GM19463 (cell line): ENCODE data around the gene SIGLECL1.
"Not testable (repeated sequence)": the region's sequence is repeated elsewhere in the genome, so short reads cannot be mapped to it uniquely, and the experiment has no call there.

Experiments used
- ATAC-seq: cut with Tn5 transposase; IDR thresholded peaks from one replicate; pipeline ENCODE4 v1.9.1; 2021; ENCODE audit warnings: mild to moderate bottlenecking, moderate library complexity; ENCODE audit not compliant: unreplicated experiment

The SIGLECL1 gene

DNA sequence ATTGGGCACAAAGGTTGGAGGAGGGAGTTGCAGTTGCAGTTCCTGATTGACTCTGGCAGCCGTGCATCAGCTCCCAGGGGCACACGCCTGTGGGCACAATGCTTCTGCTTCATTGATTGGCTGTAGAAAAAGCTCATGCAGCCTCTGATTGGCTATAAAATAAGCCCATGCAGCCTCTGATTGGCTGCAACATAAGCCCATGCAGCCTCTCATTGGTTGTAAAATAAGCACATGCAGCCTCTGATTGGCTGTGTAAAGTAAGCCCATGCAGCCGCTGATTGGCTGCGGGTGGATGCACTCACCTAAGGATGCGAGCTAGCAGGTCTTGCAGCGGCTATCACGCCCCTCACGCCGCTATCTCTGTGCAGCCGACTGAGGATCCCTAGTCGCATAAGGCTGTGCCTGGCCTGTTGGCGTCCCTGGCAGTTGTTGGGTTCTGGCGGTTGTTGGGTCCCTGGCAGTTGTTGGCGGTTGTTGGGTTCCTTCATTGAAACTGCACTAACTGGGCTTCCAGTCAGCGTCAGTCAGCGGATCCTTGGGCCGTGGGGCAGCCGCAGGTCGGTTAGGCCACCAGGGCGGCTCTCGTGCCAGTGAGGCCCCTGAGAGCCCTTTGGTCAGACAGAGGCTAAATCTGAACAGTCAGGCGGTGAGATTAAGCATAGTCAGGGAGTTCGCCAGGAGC lies at the start of gene SIGLECL1:
SIGLECL1 (plus strand) TSS at position 295 of the 682 bp plus-strand sequence. CDS start 12,993 bp downstream, outside the sequence.
- no peak for ATAC-seq

- no peak for ATAC-seq
These were observed 49.2 kb upstream of the SIGLECL1 start for GRCh38 chr19:51201712-51202111.

GRCh38 chr19:51203916-51204315 lies 47.0 kb upstream of the SIGLECL1 start:
- no peak for ATAC-seq

- ATAC-seq = no peak
These were observed 46.6 kb upstream of the SIGLECL1 start for GRCh38 chr19:51204321-51204720.

DNA sequence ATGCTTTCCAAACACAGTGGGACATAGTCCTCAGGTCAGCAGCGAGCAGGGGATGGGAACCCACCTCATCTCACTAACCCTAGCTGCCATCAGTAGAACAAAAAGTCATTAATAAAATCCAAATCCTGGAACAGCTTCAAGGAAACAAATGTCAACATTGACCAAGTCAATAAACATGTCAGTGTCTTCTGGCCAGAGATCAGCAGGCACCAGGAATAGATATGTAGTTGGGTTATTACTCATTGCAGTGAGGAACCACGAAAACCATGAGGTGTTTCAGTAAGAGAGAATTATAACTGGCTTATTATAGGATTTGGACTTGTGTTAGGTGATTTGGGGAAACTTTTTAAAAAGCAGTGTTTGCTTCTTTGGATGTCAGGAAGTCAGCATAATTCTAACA lies 43.1 kb upstream of the SIGLECL1 start:
- no peak for ATAC-seq

- no peak for ATAC-seq
These were observed 40.6 kb upstream of the SIGLECL1 start for GRCh38 chr19:51210191-51210784.

GRCh38 chr19:51210874-51211361 lies 40.0 kb upstream of the SIGLECL1 start:
- ATAC-seq = not testable (repeated sequence)

DNA sequence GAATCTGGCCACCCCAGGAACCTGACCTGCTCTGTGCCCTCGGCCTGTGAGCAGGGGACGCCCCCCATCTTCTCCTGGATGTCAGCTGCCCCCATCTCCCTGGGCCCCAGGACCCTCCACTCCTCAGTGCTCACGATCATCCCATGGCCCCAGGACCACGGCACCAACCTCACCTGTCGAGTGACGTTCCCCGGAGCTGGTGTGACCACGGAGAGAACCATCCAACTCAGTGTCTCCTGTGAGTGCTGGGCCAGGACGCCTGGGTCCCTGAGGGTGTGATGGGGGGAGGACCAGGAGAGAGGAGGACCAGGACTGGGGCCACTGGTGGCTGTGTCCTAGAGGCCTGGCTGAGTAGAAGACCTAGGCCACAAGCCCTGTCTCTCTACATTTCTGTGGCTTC lies 39.0 kb upstream of the SIGLECL1 start:
- ATAC-seq = no peak

- no peak for ATAC-seq
These were observed 31.6 kb upstream of the SIGLECL1 start for GRCh38 chr19:51219307-51219706.

DNA sequence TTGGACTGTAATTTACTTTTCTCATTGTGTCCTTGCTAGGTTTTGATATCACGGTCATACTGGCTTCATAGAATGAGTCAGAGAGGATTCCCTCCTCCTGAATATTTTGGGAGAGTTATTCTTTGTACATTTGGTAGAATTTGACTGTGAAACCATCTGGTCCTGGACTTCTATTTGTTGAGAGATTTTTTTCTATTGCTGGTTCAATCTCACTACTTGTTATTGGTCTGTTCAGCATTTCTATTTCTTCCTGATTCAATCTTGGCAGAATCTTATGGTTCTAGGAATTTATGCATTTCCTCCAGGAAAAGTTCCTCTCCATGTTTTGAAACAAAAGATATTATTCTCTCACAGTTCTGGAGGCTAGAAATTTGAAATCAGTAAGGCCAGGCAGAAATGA lies 30.9 kb upstream of the SIGLECL1 start:
- no peak for ATAC-seq

- ATAC-seq = no peak
These were observed 29.9 kb upstream of the SIGLECL1 start for GRCh38 chr19:51220996-51221395.

GRCh38 chr19:51224163-51224641 lies 26.7 kb upstream of the SIGLECL1 start:
- no peak for ATAC-seq

- not testable (repeated sequence) for ATAC-seq
These were observed 25.9 kb upstream of the SIGLECL1 start, which contains the start of gene CD33 for GRCh38 chr19:51224898-51225393. Gene CD33 (plus strand): TSS chr19:51225080. CDS start chr19:51225119, 39 bp downstream.

DNA sequence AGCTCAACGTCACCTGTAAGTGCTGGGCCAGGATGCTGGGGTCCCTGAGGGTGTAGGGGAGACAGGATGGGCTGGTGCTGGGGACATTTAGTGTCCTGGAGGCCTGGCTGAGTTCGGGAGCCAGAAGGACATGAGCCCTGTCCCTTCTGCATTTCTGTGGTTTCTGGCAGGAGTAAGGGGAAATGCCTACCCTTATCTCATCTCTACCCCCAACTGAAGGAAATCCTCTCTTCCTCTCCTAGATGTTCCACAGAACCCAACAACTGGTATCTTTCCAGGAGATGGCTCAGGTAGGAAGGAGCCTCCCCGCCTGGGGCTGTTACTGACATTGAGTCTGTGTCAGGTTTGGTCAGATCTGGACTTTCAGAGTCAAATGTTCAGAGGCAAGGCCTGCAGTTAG lies 24.8 kb upstream of the SIGLECL1 start:
- no peak for ATAC-seq

DNA sequence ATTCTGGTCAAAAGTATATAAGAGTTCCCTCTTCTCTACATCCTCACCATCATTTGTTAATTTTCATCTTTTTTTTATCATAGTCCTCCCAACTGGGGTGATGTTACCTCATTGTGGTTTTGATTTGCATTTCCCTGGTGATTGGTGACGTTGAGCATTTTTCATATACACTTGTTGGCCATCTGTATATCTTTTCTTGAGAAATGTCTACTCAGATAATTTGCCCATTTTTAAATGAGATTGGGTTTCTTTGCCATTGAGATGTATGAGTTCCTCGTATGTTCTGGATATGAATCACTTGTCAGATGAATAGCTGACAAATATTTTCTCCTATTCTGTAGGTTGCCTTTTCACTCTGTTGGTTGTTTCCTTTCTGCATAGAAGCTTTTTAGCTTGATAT lies 23.6 kb upstream of the SIGLECL1 start:
- no peak for ATAC-seq

GRCh38 chr19:51227966-51228365 lies 22.9 kb upstream of the SIGLECL1 start:
- ATAC-seq = no peak

DNA sequence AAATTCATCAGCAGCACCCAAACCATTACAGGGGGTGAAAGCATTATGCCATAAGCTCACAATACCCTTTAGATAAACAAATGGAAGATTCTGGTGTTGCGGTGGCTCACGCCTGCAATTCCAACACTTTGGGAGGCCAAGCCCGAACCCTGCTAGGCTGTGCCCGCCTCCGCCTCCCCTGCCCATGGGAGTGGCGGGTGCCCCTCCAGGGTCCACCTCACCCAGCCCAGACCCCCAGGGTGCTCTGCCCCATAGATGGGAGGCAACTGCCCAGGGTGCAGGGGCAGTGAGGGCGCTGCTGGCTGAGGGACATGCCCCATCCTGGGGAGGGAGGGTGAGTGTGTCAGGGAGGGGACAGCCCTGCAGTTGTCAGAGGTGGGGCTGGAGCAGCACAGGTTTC lies 10.0 kb upstream of the SIGLECL1 start:
- no peak for ATAC-seq

DNA sequence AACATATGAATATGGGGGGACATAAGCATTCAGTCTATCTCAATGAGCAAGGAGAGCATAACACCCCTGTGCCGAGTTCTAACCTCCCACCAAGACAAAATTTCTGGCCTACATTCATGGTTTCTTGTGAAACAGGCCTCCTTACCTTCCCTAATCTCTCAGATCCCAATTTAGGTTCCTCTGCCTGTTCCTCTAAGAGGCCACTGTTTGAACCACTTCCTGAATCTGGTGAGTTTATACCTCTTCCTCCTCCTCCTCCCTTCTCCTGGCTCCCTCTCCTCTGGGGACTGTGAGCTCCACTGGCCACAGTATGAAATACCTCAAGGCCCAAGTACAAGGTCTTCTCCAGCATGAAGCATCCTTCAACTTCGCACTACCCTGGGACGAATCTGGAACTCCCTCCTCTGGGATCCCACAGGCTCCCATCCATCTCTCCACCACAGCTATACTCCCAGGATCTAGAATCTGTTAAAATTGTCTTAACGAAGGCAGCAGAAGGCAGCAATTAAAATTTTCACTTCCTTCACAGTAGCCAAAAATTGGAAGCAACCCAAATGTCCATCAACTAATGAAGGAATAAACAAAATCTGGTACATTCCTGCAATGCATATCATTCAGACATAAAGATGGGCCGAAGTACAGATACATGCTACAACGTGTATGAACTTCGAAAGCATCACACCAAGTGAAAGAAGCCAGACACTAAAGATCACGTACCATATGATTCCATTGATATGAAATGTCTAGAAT lies 7.8 kb upstream of the SIGLECL1 start:
- ATAC-seq = no peak

DNA sequence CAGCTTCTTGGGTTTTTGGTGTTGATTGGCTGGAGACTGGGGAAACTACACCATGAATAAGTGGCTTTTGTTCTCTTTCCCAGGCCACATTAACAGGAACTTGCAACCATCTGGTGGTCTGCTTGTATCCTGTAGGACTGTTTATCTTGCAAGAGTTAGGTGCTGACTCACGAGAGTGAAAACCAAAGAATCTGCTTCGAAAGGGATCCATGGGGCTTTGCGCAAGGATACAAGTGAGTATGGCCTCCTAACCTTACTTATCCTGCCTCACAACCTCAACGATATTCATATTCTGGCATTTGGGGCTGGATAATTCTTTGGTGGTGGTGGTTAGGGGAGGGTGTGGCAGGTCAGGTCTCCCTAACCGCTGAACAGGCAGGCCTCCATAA lies 4.7 kb upstream of the SIGLECL1 start:
- no peak for ATAC-seq

DNA sequence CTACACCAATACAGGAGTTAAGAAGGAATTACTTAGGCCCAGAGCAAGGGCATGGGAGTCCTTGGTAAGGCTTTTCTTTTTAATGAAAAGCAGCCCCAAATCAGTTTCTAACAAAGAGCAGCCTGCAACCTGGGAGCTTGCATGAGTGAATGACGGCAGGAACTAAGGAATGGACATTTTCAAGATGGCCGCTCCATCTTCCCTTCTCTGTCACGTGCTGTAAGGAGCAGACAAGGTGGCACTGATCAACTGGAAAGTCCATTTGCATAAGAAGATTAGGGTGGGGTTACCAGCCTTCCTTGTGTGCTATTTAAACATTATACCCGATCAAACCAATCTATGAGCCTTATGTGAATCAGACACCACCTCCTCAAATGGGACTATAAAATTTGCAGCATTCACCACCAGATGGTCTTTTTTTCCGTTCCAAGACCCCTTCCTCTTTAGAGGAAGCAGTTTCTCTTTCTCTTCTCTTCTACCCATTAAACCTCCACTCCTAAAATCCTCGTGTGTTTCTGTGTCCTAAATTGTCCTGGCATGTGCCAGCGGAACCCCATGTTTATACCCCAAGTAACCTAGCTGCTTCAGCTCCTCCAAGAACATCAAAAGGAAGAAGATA lies 2.8 kb upstream of the SIGLECL1 start:
- ATAC-seq = no peak

DNA sequence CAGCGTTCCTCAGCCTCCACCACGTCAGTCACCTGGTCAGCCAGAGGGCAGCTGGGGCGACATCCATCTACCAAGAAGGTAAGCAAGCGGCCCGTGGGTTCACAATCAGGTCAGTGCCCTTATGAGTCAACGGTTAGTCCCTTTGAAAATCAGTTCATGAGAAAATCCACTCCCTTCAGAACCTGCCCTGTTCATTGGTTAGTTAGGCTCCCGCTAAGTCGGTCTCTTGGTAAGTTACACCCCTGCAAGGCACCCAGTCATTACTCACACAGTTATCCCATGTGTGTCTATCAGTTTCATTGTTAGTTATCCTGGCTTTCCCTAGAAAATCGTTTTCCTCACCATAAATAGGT lies 564 bp downstream of the SIGLECL1 start:
- ATAC-seq = no peak
